ENCODE measurements around the gene PPP1R9B. TPM values are rescaled to one million over a fixed set of nuclear protein-coding genes. Genes with fewer than 3 reads are reported as not detected.
A peak's percentile ranks its signal among the peaks of the same experiment; 100 is the strongest.

Gene PPP1R9B
- total and polyA plus RNA-seq, 4 donors: 0.90 to 26.1 (median 7.1) TPM

DNA sequence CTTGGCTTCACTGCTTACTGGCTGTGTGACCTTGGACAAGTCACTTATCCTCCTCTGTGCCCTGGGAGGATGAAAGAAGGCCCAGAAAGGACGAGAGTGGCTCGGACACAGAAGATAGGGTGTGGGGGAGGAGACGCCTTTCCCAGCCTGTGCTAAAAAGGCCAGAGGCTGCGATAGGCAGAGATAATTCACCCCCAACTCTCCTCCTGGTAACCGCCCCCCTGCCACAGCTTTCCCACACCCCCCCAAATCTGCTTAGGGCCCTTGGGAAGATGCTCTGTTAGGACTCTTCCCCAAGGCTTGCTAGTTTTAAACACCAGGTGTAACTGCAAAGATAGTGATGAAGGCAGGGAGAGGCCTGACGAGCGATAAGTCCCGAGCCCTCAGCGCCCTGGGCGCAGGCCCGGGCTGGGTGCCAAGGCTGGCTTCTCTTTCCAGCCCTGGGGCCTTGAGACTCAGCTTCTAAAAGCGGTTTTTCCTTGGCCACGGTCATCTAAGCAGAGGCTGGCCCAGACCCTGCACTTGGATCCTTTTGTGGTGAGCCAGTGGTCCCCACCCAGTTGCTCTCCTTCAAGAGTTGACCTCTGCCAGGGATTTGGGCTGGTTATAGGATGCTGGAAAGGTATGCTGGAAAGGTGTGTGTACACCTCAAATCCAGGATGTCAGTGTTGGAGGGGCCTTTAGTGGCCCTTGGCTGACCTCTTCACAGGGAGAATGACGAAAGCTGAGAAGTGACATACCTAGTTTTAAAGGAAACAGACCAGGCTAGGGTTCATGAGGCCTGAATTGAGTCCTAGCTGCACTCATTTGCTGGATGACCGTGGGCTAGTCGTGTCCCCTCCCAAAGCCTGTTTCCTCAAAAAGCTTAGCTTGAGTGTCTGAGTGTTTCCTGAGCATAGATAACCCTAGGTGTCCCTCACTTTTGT is 3.4 kb upstream of the PPP1R9B start:
- Histone ChIP-seq H3K36me3 (ENCODE audit: control insufficient read depth in 4 of 4, insufficient read depth in 3 of 4, low read depth in 1 of 4, low read length in 3 of 4) (no peaks in the 10 kb centered on the region), H3K9me3 (ENCODE audit: control insufficient read depth in 4 of 4, low read length in 3 of 4) (no peaks in the 10 kb centered on the region), H3K9ac (ENCODE audit: low read depth in 1 of 2, low read length in 2 of 2) (peak overlapping the region in 1 of 2 donors; percentile 44), H3K4me3 (ENCODE audit: low read depth in 1 of 3, low read length in 3 of 3) (no peak overlapping the region), H3K27ac (ENCODE audit: low read depth in 1 of 2, low read length in 2 of 2) (no peak overlapping the region), H3K27me3 (ENCODE audit: control insufficient read depth in 4 of 4, insufficient read depth in 4 of 4, low read length in 3 of 4) (no peaks in the 10 kb centered on the region), H3K4me1 (ENCODE audit: control insufficient read depth in 4 of 4, insufficient read depth in 4 of 4, low read length in 3 of 4) (peaks cover 1 to 25% (median 16%) of the 10 kb centered on the region in 4 donors)
- peak; percentile 79 for DNase-seq (ENCODE audit: low spot score)
- 65% methylated on average over 16 of the region's 16 CpGs for WGBS
- TF ChIP-seq, protein P1, sequence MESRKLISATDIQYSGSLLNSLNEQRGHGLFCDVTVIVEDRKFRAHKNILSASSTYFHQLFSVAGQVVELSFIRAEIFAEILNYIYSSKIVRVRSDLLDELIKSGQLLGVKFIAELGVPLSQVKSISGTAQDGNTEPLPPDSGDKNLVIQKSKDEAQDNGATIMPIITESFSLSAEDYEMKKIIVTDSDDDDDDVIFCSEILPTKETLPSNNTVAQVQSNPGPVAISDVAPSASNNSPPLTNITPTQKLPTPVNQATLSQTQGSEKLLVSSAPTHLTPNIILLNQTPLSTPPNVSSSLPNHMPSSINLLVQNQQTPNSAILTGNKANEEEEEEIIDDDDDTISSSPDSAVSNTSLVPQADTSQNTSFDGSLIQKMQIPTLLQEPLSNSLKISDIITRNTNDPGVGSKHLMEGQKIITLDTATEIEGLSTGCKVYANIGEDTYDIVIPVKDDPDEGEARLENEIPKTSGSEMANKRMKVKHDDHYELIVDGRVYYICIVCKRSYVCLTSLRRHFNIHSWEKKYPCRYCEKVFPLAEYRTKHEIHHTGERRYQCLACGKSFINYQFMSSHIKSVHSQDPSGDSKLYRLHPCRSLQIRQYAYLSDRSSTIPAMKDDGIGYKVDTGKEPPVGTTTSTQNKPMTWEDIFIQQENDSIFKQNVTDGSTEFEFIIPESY (IDR thresholded peaks at IDR 0.05): no peak
- TF ChIP-seq RXRA (IDR thresholded peaks at IDR 0.05): peak; percentile 42 to 59

DNA sequence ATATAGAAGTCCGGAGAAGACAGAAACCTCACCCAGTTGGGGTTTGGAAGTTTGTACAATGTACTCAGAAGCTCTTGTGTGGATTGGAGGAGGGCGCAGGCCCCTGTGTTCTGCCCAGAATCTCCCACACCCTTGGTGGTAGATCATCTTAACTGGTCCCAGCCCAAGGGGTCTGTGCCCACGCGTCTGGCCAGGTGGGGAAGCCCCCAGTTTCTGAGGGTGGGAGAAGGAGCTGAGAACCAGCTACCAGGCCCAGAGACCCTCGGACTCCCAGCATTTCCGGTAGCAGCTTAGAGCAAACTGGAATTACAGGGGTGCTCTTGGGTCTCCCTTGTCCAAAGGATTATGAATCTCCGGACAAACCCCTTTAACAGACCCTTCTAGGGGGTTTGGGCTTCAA is 2.3 kb upstream of the PPP1R9B start:
- WGBS: 81% methylated on average over 7 of the region's 7 CpGs
- H3K36me3 ChIP-seq (ENCODE audit: control insufficient read depth in 4 of 4, insufficient read depth in 3 of 4, low read depth in 1 of 4, low read length in 3 of 4): no peaks in the 10 kb centered on the region
- no peak for TF ChIP-seq TAF1 (conservative IDR thresholded peaks at IDR 0.05)
- TF ChIP-seq EGR1 (IDR thresholded peaks at IDR 0.05; ENCODE audit: low read depth in 2 of 2): no peak
- no peak for TF ChIP-seq RAD21 (IDR thresholded peaks at IDR 0.05)
- no peak for TF ChIP-seq NR2F2 (IDR thresholded peaks at IDR 0.05)
- no peak for TF ChIP-seq FOXA2 (IDR thresholded peaks at IDR 0.05)
- no peak for TF ChIP-seq JUND (IDR thresholded peaks at IDR 0.05)
- no peak for TF ChIP-seq FOXA1 (IDR thresholded peaks at IDR 0.05)
- TF ChIP-seq RXRA (IDR thresholded peaks at IDR 0.05): no peak
- no peak for TF ChIP-seq HNF4G (IDR thresholded peaks at IDR 0.05)
- no peak for TF ChIP-seq GABPA (IDR thresholded peaks at IDR 0.05 in 1 of 2, conservative IDR thresholded peaks at IDR 0.05 in 1 of 2)
- TF ChIP-seq, protein P2, sequence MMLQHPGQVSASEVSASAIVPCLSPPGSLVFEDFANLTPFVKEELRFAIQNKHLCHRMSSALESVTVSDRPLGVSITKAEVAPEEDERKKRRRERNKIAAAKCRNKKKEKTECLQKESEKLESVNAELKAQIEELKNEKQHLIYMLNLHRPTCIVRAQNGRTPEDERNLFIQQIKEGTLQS (IDR thresholded peaks at IDR 0.05): no peak
- TF ChIP-seq, protein P1 (IDR thresholded peaks at IDR 0.05): no peak
- TF ChIP-seq, protein P3, sequence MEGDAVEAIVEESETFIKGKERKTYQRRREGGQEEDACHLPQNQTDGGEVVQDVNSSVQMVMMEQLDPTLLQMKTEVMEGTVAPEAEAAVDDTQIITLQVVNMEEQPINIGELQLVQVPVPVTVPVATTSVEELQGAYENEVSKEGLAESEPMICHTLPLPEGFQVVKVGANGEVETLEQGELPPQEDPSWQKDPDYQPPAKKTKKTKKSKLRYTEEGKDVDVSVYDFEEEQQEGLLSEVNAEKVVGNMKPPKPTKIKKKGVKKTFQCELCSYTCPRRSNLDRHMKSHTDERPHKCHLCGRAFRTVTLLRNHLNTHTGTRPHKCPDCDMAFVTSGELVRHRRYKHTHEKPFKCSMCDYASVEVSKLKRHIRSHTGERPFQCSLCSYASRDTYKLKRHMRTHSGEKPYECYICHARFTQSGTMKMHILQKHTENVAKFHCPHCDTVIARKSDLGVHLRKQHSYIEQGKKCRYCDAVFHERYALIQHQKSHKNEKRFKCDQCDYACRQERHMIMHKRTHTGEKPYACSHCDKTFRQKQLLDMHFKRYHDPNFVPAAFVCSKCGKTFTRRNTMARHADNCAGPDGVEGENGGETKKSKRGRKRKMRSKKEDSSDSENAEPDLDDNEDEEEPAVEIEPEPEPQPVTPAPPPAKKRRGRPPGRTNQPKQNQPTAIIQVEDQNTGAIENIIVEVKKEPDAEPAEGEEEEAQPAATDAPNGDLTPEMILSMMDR (IDR thresholded peaks at IDR 0.05; ENCODE audit: low read depth, low read length, missing input control): no peak
- TF ChIP-seq, protein P4, sequence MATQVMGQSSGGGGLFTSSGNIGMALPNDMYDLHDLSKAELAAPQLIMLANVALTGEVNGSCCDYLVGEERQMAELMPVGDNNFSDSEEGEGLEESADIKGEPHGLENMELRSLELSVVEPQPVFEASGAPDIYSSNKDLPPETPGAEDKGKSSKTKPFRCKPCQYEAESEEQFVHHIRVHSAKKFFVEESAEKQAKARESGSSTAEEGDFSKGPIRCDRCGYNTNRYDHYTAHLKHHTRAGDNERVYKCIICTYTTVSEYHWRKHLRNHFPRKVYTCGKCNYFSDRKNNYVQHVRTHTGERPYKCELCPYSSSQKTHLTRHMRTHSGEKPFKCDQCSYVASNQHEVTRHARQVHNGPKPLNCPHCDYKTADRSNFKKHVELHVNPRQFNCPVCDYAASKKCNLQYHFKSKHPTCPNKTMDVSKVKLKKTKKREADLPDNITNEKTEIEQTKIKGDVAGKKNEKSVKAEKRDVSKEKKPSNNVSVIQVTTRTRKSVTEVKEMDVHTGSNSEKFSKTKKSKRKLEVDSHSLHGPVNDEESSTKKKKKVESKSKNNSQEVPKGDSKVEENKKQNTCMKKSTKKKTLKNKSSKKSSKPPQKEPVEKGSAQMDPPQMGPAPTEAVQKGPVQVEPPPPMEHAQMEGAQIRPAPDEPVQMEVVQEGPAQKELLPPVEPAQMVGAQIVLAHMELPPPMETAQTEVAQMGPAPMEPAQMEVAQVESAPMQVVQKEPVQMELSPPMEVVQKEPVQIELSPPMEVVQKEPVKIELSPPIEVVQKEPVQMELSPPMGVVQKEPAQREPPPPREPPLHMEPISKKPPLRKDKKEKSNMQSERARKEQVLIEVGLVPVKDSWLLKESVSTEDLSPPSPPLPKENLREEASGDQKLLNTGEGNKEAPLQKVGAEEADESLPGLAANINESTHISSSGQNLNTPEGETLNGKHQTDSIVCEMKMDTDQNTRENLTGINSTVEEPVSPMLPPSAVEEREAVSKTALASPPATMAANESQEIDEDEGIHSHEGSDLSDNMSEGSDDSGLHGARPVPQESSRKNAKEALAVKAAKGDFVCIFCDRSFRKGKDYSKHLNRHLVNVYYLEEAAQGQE (IDR thresholded peaks at IDR 0.05): no peak
- no peak for TF ChIP-seq YY1 (IDR thresholded peaks at IDR 0.05)
- TF ChIP-seq, protein P5, sequence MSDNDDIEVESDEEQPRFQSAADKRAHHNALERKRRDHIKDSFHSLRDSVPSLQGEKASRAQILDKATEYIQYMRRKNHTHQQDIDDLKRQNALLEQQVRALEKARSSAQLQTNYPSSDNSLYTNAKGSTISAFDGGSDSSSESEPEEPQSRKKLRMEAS (IDR thresholded peaks at IDR 0.05): no peak
- TF ChIP-seq SP1 (IDR thresholded peaks at IDR 0.05): no peak
- no peak overlapping the region for H3K9ac ChIP-seq (ENCODE audit: low read depth in 1 of 2, low read length in 2 of 2)
- H3K27me3 ChIP-seq (ENCODE audit: control insufficient read depth in 4 of 4, insufficient read depth in 4 of 4, low read length in 3 of 4): no peaks in the 10 kb centered on the region
- peaks cover 1 to 33% (median 26%) of the 10 kb centered on the region in 4 donors for H3K4me1 ChIP-seq (ENCODE audit: control insufficient read depth in 4 of 4, insufficient read depth in 4 of 4, low read length in 3 of 4)
- peak overlapping the region; percentile 77 to 79 for H3K27ac ChIP-seq (ENCODE audit: low read depth in 1 of 2, low read length in 2 of 2)
- no peaks in the 10 kb centered on the region for H3K9me3 ChIP-seq (ENCODE audit: control insufficient read depth in 4 of 4, low read length in 3 of 4)
- H3K4me3 ChIP-seq (ENCODE audit: low read depth in 1 of 3, low read length in 3 of 3): no peak overlapping the region
- DNase-seq (ENCODE audit: low spot score): no peak

All from liver (tissue), 9 donors.